K562 (cell line): ENCODE results near the gene ZNF292. TPM values are rescaled to one million over a fixed set of nuclear protein-coding genes. Genes with fewer than 3 reads are reported as not detected.

ENCODE experiments used
- ATAC-seq: fragments of 200-7000 bp; cut with Tn5 transposase; 3 replicates; pipeline ENCODE4 v1.9.1; 2020; ENCODE audit warnings: moderate library complexity
- BruUV-seq: library from RNA; stranded (reverse); fragments of 400-500 nt; replicated peaks from 2 replicates; lab custom pipeline; 2021; lab: Mats Ljungman, UMichigan
- CTCF ChIA-PET: fragments of 300-600 bp; formaldehyde crosslinking; extraction: SDS; loops from one replicate; lab custom pipeline; 2021; ENCODE audit warnings: low intra/inter-chr PET ratio; lab: Yijun Ruan, JAX
- POLR2A ChIA-PET: fragments of 300-600, 350-650 bp; sonication (Branson Sonifier 250); formaldehyde crosslinking; extraction: SDS; loops from one replicate; lab custom pipeline; 2021; ENCODE audit warnings: antibody characterized with exemption, inconsistent platforms; lab: Yijun Ruan, JAX
- DNase-seq, 4 experiments: peaks; one replicate each; pipeline versions ENCODE4 v3.0.0 to v3.0.0-alpha.2; 2011 to 2018; ENCODE audit warnings: low spot score in 3 of 4, mixed read lengths in 3 of 4; ENCODE audit errors: extremely low read depth in 1 of 4
- FAIRE-seq: peaks from 2 replicates; lab custom pipeline; 2011; peaks lifted over from hg19 to GRCh38; lab: Jason Lieb, UNC
- H2AFZ ChIP-seq: 2 replicates; pipeline ENCODE4 v1.6.0; 2011; ENCODE audit warnings: low read depth, low read length, control low read depth, inconsistent platforms
- H3K27ac ChIP-seq: fragments of 200-600 bp; 3 replicates; pipeline ENCODE4 v1.8.0; 2011; ENCODE audit warnings: low read depth, mild to moderate bottlenecking, control low read depth, inconsistent platforms, low read length, moderate library complexity, mixed read lengths; ENCODE audit errors: extremely low read depth
- H3K27me3 ChIP-seq, 2 experiments: fragments of 300-600 bp in 1 of 2; 2 replicates in 1 of 2; 3 replicates in 1 of 2; pipeline versions ENCODE4 v1.6.0 to v1.8.0; 2011; ENCODE audit warnings: inconsistent platforms in 2 of 2, low read length in 2 of 2, mild to moderate bottlenecking in 1 of 2, mixed read lengths in 1 of 2, moderate library complexity in 1 of 2; ENCODE audit not compliant: control insufficient read depth in 2 of 2, insufficient read depth in 2 of 2
- H3K36me3 ChIP-seq: fragments of 300-600 bp; 3 replicates; pipeline ENCODE4 v1.8.0; 2011; ENCODE audit warnings: mild to moderate bottlenecking, low read length, inconsistent platforms; ENCODE audit not compliant: control insufficient read depth, insufficient read depth
- H3K4me1 ChIP-seq, 2 experiments: fragments of 200-600 bp in 1 of 2; replicated peaks in 1 of 2; 2 replicates in 1 of 2; 3 replicates in 1 of 2; pipeline versions ENCODE4 v1.5.1 to v1.8.0; 2011; ENCODE audit warnings: inconsistent platforms in 2 of 2, low read length in 2 of 2, mild to moderate bottlenecking in 1 of 2, mixed read lengths in 1 of 2, moderate library complexity in 1 of 2; ENCODE audit not compliant: control insufficient read depth in 2 of 2, insufficient read depth in 2 of 2
- H3K4me2 ChIP-seq: 2 replicates; pipeline ENCODE4 v1.6.1; 2011; ENCODE audit warnings: low read length, control low read depth, inconsistent platforms, mixed read lengths; ENCODE audit not compliant: insufficient read depth
- H3K4me3 ChIP-seq: fragments of 200-600 bp; sonication (generic), shearing (Covaris generic); 2 replicates; pipeline ENCODE4 v1.5.1; 2016; ENCODE audit warnings: control low read depth, inconsistent platforms
- H3K79me2 ChIP-seq: fragments of 200-600 bp; 3 replicates; pipeline ENCODE4 v1.8.0; 2011; ENCODE audit warnings: low read length, inconsistent platforms; ENCODE audit not compliant: control insufficient read depth, insufficient read depth
- H3K9ac ChIP-seq, 2 experiments: 2 replicates each; pipeline versions ENCODE4 v1.6.0 to v1.6.1; 2011; ENCODE audit warnings: low read depth in 2 of 2, low read length in 2 of 2, control low read depth in 1 of 2, inconsistent platforms in 1 of 2, mild to moderate bottlenecking in 1 of 2, mixed read lengths in 1 of 2; ENCODE audit not compliant: insufficient read depth in 1 of 2
- H3K9me1 ChIP-seq: one replicate; pipeline ENCODE4 v1.6.0; 2011; ENCODE audit warnings: inconsistent platforms, mild to moderate bottlenecking, low read length, moderate library complexity; ENCODE audit not compliant: control insufficient read depth, insufficient read depth
- H3K9me3 ChIP-seq: replicated peaks from 2 replicates; pipeline ENCODE4 v1.5.1; 2011; ENCODE audit warnings: low read depth, low read length, inconsistent platforms; ENCODE audit not compliant: control insufficient read depth, insufficient read depth
- H4K20me1 ChIP-seq: replicated peaks from 2 replicates; pipeline ENCODE4 v1.6.1; 2011; ENCODE audit warnings: low read length, inconsistent platforms, mixed read lengths; ENCODE audit not compliant: control insufficient read depth, insufficient read depth
- NFE2 ChIP-seq: IDR thresholded peaks from 2 replicates; pipeline ENCODE4 v1.6.1; 2014; ENCODE audit warnings: antibody characterized with exemption, low read depth
- NR2C2 ChIP-seq, 2 experiments: fragments of 200-800 bp in 1 of 2; sonication (Bioruptor generic) in 1 of 2; sonication (generic) in 1 of 2; formaldehyde crosslinking in 1 of 2; IDR thresholded peaks; 2 replicates each; pipeline versions ENCODE4 v1.6.1 to v1.8.0; 2016 to 2022; ENCODE audit warnings: mild to moderate bottlenecking in 1 of 2, missing compliant biosample characterization in 1 of 2, missing genetic modification characterization in 1 of 2, missing genetic modification reagents in 1 of 2
- TAF9B ChIP-seq: fragments of 450-650 bp; IDR thresholded peaks from 2 replicates; pipeline ENCODE4 v1.6.1; 2018; ENCODE audit warnings: mild to moderate bottlenecking; ENCODE audit not compliant: partially characterized antibody
- WGBS: fragments of 100-300 bp; shearing (Covaris generic); methylation state at CpG from one replicate; pipeline ENCODE4 v1.1.6; 2016; ENCODE audit warnings: low coverage, mixed read lengths; ENCODE audit not compliant: insufficient coverage; ENCODE audit errors: missing lambda C conversion rate; 5-methylcytosine and 5-hydroxymethylcytosine counted together
- in situ Hi-C: fragments of 300-500 bp; cut with MboI; formaldehyde crosslinking; loops from 4 replicates; pipeline ENCODE4 v1.15.0; 2018; ENCODE audit warnings: inconsistent platforms, mixed read lengths
- intact Hi-C: fragments of 100-400 bp; cut with micrococcal nuclease; formaldehyde crosslinking; loops from 2 replicates; pipeline ENCODE4 v1.14.2; 2022
- polyA plus RNA-seq, 8 experiments: library from polyadenylated mRNA; depleted of rRNA in 4 of 8; stranded (reverse) in 5 of 8; unstranded in 3 of 8; fragments of >200 nt; fragmentation: Nextera tagmentation in 2 of 8; fragmentation: Illumina TruSeq in 1 of 8; extraction: Ambion mirVana in 2 of 8; extraction: Trizol in 1 of 8; gene quantifications; 2 replicates each; pipeline versions ENCODE4 v1.2.1 to v1.2.3, GENCODE V29; 2011 to 2014; ENCODE audit warnings: inconsistent platforms in 1 of 8, missing spikeins in 1 of 8
- total RNA-seq, 7 experiments: library from RNA; depleted of rRNA in 6 of 7; stranded (reverse); fragments of >200 nt in 6 of 7; fragmentation: Illumina TruSeq in 2 of 7; extraction: Trizol in 2 of 7; gene quantifications; 2 replicates each; pipeline versions ENCODE4 v1.2.1 to v1.2.3, GENCODE V29; 2011 to 2021; ENCODE audit warnings: low replicate concordance in 1 of 7
- TF ChIP-seq, protein P1 (sequence below), 2 experiments: IDR thresholded peaks; 2 replicates each; pipeline ENCODE4 v1.6.1; 2012; ENCODE audit warnings: improper control_type of control experiment in 2 of 2, low read depth in 2 of 2, low read length in 2 of 2, borderline replicate concordance in 1 of 2
- TF ChIP-seq, protein P2 (sequence below), 2 experiments: fragments of 450-650 bp in 1 of 2; sonication (generic) in 1 of 2; formaldehyde crosslinking in 1 of 2; IDR thresholded peaks; 2 replicates each; pipeline versions ENCODE4 v1.7.1 to v1.9.0; 2016 to 2022; ENCODE audit warnings: inconsistent platforms in 1 of 2, mild to moderate bottlenecking in 1 of 2, missing genetic modification reagents in 1 of 2

Gene ZNF292
- total and polyA plus RNA-seq, 9 of the 15 experiments (the other 6 are each of a cell fraction or from before 2014, with no cell fraction given) = 4.4 to 17.1 (median 12.8) TPM

DNA sequence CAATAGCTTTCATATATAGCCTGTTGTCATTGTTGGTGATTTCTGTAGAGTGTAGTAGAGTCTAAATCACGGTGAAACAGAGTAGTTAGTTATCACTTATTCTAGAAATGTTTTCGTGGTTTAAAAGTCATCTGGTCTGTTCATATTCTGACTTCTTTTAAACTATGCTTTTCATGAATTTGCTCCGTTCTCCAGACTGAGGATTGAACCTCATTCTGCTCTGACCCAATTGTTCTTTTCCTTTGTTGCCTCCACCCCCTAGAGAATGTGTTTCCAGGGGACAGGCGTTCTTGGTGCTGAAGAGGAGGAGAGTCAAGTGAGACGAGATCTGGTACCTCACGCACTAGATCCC is 748 bp upstream of the ZNF292 start:
- no peaks in the 10 kb centered on the region for H3K9me3 ChIP-seq
- peaks cover 8% of the 10 kb centered on the region; the same call in 1 of the 2 replicates for H4K20me1 ChIP-seq
- H3K9me1 ChIP-seq = no peaks in the 10 kb centered on the region
- H3K4me3 ChIP-seq = peak overlapping the region; percentile 55
- H3K27ac ChIP-seq = peak overlapping the region; percentile 85
- peaks cover 51% of the 10 kb centered on the region for H3K79me2 ChIP-seq
- BruUV-seq = TSS peak; percentile 86
- no peak for DNase-seq
- peaks cover 4 to 13% of the 10 kb centered on the region in 2 experiments; a peak in 3 of 5 replicates for H3K4me1 ChIP-seq
- H3K36me3 ChIP-seq = peaks cover 7% of the 10 kb centered on the region; the same call in 1 of the 3 replicates
- no peak for FAIRE-seq
- POLR2A ChIA-PET = interaction anchor here (0.5 kb wide), 1 partner anchor 66 kb away, joined by 3 read pairs; no protein-coding TSS in a partner anchor
- intact Hi-C loops (no loop called here), in situ Hi-C loops (no loop called here)
- H3K27me3 ChIP-seq = no peaks in the 10 kb centered on the region
- ATAC-seq = no peak
- TF ChIP-seq NFE2 (no peak), NR2C2 (CRISPR knock-in tag; IDR thresholded peaks at IDR 0.05) (no peak), NR2C2 (tag; IDR thresholded peaks at IDR 0.05) (no peak), TAF9B (peak; percentile 9)
- TF ChIP-seq, protein P1, sequence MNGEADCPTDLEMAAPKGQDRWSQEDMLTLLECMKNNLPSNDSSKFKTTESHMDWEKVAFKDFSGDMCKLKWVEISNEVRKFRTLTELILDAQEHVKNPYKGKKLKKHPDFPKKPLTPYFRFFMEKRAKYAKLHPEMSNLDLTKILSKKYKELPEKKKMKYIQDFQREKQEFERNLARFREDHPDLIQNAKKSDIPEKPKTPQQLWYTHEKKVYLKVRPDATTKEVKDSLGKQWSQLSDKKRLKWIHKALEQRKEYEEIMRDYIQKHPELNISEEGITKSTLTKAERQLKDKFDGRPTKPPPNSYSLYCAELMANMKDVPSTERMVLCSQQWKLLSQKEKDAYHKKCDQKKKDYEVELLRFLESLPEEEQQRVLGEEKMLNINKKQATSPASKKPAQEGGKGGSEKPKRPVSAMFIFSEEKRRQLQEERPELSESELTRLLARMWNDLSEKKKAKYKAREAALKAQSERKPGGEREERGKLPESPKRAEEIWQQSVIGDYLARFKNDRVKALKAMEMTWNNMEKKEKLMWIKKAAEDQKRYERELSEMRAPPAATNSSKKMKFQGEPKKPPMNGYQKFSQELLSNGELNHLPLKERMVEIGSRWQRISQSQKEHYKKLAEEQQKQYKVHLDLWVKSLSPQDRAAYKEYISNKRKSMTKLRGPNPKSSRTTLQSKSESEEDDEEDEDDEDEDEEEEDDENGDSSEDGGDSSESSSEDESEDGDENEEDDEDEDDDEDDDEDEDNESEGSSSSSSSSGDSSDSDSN (IDR thresholded peaks at IDR 0.05; ENCODE audit: borderline replicate concordance in 1 of 2, low read depth in 2 of 2, low read length in 2 of 2) = 0 out of 4 replicates have a peak, but pooled peaks of 1 of the 2 experiments have one; percentile 37
- TF ChIP-seq, protein P2, sequence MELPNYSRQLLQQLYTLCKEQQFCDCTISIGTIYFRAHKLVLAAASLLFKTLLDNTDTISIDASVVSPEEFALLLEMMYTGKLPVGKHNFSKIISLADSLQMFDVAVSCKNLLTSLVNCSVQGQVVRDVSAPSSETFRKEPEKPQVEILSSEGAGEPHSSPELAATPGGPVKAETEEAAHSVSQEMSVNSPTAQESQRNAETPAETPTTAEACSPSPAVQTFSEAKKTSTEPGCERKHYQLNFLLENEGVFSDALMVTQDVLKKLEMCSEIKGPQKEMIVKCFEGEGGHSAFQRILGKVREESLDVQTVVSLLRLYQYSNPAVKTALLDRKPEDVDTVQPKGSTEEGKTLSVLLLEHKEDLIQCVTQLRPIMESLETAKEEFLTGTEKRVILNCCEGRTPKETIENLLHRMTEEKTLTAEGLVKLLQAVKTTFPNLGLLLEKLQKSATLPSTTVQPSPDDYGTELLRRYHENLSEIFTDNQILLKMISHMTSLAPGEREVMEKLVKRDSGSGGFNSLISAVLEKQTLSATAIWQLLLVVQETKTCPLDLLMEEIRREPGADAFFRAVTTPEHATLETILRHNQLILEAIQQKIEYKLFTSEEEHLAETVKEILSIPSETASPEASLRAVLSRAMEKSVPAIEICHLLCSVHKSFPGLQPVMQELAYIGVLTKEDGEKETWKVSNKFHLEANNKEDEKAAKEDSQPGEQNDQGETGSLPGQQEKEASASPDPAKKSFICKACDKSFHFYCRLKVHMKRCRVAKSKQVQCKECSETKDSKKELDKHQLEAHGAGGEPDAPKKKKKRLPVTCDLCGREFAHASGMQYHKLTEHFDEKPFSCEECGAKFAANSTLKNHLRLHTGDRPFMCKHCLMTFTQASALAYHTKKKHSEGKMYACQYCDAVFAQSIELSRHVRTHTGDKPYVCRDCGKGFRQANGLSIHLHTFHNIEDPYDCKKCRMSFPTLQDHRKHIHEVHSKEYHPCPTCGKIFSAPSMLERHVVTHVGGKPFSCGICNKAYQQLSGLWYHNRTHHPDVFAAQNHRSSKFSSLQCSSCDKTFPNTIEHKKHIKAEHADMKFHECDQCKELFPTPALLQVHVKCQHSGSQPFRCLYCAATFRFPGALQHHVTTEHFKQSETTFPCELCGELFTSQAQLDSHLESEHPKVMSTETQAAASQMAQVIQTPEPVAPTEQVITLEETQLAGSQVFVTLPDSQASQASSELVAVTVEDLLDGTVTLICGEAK (IDR thresholded peaks at IDR 0.05) = 0 out of 2 replicates have a peak, but pooled peaks have one; percentile 15
- TF ChIP-seq, protein P2 (CRISPR knock-in tag; IDR thresholded peaks at IDR 0.05) = no peak
- TF ChIP-seq, all 486 proteins: peak for 3
- WGBS = 6% methylated on average over 6 of the region's 6 CpGs
- Histone ChIP-seq H3K4me2 (peak overlapping the region; percentile 93), H3K9ac (peak overlapping the region; percentile 82 to 99; a peak in 3 of 4 replicates), H2AFZ (peak overlapping the region; percentile 99)
- CTCF ChIA-PET = no interaction called here
